Activated CD4-positive, alpha-beta T cell treated with anti-CD3 and anti-CD28 coated beads for 48 hours (primary cell): ENCODE results near the gene EPHB4.
"Not testable (repeated sequence)": the region's sequence is repeated elsewhere in the genome, so short reads cannot be mapped to it uniquely, and the experiment has no call there.

Experiments
- DNase-seq: peaks from one replicate; pipeline ENCODE4 v3.0.0-alpha.2; 2020

EPHB4 gene

GRCh38 chr7:100827330-100828226 is at the start of gene EPHB4:
EPHB4 (minus strand) TSS chr7:100827523; CDS start chr7:100827030, 493 bp downstream.
- DNase-seq = peak; percentile 13

GRCh38 chr7:100875356-100875751 is 48.0 kb upstream of the EPHB4 start:
- peak; percentile 65 for DNase-seq

GRCh38 chr7:100874577-100875355 is 47.4 kb upstream of the EPHB4 start, which contains the start of gene SRRT:
SRRT (plus strand) TSS chr7:100875103; CDS start chr7:100875591, 488 bp downstream.
- DNase-seq = peak; percentile 99

DNA sequence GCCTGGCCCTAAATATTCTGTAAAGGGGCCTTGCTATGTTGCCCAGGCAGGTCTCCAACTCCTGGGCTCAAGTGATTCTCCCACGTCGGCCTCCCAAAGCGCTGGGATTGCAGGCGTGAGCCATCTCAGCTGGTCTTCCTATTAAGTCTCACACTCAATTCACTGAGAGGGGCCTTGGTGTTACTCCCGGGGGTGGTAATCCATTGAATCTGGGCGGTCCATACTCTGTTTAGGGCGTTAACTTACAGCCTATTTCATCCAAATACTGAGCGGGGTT is 46.9 kb upstream of the EPHB4 start:
- no peak for DNase-seq

GRCh38 chr7:100873599-100874299 is 46.4 kb upstream of the EPHB4 start:
- DNase-seq = no peak

GRCh38 chr7:100867776-100868485 is 40.6 kb upstream of the EPHB4 start:
- no peak for DNase-seq

DNA sequence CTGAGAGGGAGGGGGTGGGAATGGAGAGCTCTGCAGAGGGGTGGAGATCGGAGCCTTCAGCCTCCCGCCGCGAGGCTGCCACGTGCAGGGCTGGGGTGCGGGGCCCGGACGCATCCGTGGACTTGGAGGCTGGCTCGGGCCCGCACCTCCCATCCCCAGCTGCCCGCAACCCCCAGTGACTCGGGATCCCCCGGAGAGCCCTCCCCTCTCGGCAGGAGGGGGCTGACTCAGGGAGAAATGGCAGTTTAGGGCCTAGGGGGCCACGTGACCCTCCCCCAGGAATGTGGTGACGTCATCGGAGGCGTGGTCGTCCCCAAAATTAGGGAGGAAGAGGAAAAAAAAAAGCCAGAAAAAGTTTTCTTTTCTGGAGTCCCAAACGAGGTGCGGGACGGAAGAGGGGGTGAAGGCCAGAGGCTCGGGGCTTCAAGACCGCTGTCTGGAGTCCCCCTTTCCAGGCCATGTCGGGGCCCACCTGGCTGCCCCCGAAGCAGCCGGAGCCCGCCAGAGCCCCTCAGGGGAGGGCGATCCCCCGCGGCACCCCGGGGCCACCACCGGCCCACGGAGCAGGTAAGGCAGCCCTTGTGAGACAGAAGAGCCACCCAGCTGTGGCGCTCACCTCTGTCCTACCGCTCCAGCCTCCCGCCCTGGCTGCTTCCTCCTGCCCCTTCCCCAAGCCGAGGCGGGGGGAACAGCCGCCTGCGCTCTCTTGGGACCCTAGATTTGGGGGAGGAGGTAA is 39.9 kb upstream of the EPHB4 start, which contains the start of gene TRIP6:
TSS of gene TRIP6 (plus strand) at position 348 of the 736 bp plus-strand sequence. CDS start at position 459, 111 bp downstream.
- peak; percentile 78 for DNase-seq

- no peak for DNase-seq
Observed at GRCh38 chr7:100866729-100867039, 39.4 kb upstream of the EPHB4 start.

DNA sequence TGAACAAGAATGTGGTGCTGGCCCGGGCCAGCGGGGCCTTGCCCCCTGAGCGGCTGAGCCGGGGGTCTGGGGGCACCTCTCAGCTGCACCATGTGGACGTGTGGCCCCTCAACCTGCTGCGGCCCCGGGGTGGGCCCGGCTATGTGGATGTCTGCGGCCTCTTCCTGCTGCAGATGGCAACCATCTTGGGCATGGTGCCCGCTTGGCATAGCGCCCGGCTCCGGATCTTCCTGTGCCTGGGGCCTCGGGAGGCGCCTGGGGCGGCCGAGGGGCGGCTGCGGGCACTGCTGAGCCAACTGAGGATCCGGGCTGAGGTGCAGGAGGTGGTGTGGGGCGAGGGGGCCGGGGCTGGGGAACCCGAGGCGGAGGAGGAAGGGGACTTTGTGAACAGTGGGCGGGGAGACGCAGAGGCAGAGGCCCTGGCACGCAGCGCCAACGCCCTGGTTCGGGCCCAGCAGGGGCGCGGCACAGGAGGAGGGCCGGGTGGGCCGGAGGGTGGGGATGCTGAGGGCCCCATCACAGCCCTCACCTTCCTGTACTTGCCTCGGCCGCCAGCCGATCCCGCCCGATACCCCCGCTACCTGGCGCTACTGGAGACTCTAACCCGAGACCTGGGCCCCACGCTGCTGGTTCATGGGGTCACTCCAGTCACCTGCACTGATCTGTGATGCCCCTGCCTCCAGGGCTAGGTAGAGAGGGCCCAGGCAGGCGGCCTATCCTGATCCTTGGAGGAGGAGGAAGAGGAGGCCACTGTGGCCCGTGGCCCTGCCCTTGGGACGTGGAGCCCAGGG is 38.8 kb upstream of the EPHB4 start:
- peak; percentile 56 for DNase-seq

DNA sequence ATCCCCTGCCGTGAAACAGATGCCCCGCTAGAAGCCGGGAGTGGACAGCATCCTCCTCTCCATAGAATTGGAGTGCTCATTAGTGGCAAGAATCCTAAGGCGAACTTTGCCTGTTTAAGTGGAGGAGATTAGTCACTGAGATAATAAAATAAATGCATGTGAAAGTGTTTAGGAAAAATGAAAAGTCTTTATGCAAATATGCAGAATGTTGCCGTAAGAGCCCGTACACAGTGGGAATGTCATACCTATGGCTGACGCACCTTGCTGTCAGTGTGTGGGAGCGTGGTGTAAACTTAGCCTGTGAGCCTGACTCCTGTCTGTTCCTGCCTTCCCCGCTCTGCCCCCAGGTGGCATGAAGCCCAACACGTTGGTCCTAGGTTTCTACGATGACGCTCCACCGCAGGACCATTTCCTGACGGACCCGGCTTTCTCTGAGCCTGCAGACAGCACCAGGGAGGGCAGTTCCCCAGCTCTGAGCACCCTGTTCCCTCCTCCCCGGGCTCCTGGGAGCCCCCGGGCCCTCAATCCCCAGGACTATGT is 38.1 kb upstream of the EPHB4 start:
- no peak for DNase-seq

DNA sequence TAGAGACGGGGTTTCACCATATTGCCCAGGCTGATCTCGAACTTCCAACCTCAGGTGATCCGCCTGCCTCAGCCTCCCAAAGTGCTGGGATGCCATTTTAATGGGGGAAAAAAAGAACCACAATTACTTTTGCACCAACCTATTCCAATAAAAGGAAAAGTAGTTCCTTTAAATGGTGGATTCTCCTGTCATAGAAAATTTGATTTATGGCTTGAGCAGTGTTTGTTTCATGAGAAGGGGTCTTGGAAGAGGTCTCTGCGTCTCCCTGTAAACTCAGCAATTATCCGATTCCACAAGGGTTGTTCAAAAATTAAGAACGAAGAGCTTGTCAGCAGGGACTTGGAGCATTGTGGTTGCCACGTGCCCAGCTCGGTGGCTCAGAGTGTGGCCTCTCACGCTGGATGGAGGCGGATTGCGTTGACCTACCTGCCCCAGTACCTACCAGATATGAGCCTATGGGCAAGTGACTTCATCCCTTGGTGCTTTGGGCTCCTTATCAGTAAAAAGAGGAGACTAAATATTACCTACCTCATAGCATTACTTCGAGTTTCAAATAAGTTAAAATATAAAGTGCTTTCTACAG is 37.0 kb upstream of the EPHB4 start:
- no peak for DNase-seq

GRCh38 chr7:100863406-100863950 is 36.2 kb upstream of the EPHB4 start:
- no peak for DNase-seq

GRCh38 chr7:100861616-100861985 is 34.3 kb upstream of the EPHB4 start:
- DNase-seq = no peak

GRCh38 chr7:100860702-100861615 is 33.6 kb upstream of the EPHB4 start:
- DNase-seq = no peak

DNA sequence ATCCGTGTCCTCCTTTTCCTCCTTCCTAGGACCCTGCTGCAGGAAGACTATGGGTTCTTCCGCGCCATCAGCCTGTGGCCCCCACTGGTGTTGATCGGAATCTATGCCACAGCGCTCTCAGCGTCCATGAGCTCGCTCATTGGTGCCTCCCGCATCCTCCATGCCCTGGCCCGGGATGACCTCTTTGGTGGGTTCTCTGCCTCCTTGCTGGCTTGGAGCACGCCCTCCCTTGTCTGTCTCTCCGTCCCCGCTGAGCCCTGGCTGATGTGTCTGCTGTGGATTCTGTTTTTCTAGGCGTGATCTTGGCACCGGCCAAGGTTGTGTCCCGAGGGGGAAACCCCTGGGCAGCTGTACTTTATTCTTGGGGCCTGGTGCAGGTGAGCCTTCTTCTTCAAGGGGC is 32.5 kb upstream of the EPHB4 start:
- DNase-seq = no peak

DNA sequence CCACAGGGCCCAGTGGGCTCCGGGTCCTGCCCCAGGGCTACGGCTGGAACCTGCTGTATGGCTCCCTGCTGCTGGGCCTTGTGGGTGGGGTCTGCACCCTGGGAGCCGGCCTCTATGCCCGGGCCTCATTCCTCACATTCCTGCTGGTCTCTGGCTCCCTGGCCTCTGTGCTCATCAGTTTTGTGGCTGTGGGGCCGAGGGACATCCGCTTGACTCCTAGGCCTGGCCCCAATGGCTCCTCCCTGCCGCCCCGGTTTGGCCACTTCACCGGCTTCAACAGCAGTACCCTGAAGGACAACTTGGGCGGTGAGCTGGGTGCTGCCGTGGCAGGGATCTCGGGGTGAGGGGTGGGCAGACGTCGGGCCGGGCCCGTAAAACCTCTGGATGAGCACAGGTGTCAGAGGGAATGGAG is 29.6 kb upstream of the EPHB4 start:
- DNase-seq = no peak

- no peak for DNase-seq
Observed at GRCh38 chr7:100855515-100855914, 28.2 kb upstream of the EPHB4 start.

DNA sequence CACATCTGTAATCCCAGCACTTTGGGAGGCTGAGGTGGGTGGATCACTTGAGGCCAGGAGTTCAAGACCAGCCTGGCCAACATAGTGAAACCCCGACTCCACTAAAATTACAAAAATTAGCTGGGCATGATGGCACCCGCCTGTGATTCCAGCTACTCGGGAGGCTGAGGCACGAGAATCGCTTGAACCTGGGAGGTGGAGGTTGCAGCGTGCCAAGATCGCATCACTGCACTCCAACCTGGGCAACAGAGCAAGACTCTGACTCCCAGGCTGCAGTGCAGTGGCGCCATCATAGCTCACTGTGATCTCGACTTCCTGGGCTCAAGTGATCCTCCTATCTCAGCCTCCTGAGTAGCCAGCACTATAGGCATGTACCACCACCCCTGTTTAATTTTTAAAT is 27.6 kb upstream of the EPHB4 start:
- DNase-seq = not testable (repeated sequence)
